ENCODE data around the gene ADGRL1.
"Not testable (repeated sequence)": the region's sequence is repeated elsewhere in the genome, so short reads cannot be mapped to it uniquely, and the experiment has no call there.

The ADGRL1 gene

GRCh38 chr19:14197882-14198281 is 8.1 kb downstream of the ADGRL1 start:
- Histone ChIP-seq H3K4me2 (ENCODE audit: low read length) (no peak overlapping the region), H3K79me2 (ENCODE audit: control insufficient read depth, low read length) (no peaks in the 10 kb centered on the region), H3K27me3 (ENCODE audit: control insufficient read depth, low read length) (0 out of 2 replicates have a peak, but pooled peaks cover 3% of the 10 kb centered on the region), H3K27ac (ENCODE audit: low read depth, low read length) (no peak overlapping the region), H3K9me3 (ENCODE audit: control insufficient read depth, insufficient read depth, low read length) (no peaks in the 10 kb centered on the region), H3K4me3 (ENCODE audit: low read length) (no peak overlapping the region), H4K20me1 (ENCODE audit: control insufficient read depth, insufficient read depth, low read depth, low read length) (no peaks in the 10 kb centered on the region), H3K4me1 (ENCODE audit: control insufficient read depth, low read length) (peaks cover 10% of the 10 kb centered on the region), H3F3A (ENCODE audit: control insufficient read depth, insufficient read depth) (no peaks in the 10 kb centered on the region), H3K9me2 (replicated peaks; ENCODE audit: control insufficient read depth, low read length) (no peaks in the 10 kb centered on the region), H3K36me3 (ENCODE audit: control insufficient read depth, low read length) (no peaks in the 10 kb centered on the region)
- TF ChIP-seq EZH2phosphoT487 (IDR thresholded peaks at IDR 0.05; ENCODE audit: borderline replicate concordance, low read length) = no peak
- TF ChIP-seq CTCF (IDR thresholded peaks at IDR 0.05; ENCODE audit: low read depth, low read length, poor library complexity, severe bottlenecking) = no peak

- not testable (repeated sequence) for H3K27ac ChIP-seq (ENCODE audit: low read depth, low read length); H3K4me3 ChIP-seq (ENCODE audit: low read length); H3F3A ChIP-seq (ENCODE audit: control insufficient read depth, insufficient read depth); H3K36me3 ChIP-seq (ENCODE audit: control insufficient read depth, low read length); H4K20me1 ChIP-seq (ENCODE audit: control insufficient read depth, insufficient read depth, low read depth, low read length); H3K27me3 ChIP-seq (ENCODE audit: control insufficient read depth, low read length); H3K9me2 ChIP-seq (replicated peaks; ENCODE audit: control insufficient read depth, low read length); H3K79me2 ChIP-seq (ENCODE audit: control insufficient read depth, low read length); H3K4me1 ChIP-seq (ENCODE audit: control insufficient read depth, low read length); H3K9me3 ChIP-seq (ENCODE audit: control insufficient read depth, insufficient read depth, low read length); H3K4me2 ChIP-seq (ENCODE audit: low read length)
These were observed 8.7 kb downstream of the ADGRL1 start for GRCh38 chr19:14197288-14197687.

GRCh38 chr19:14196105-14196504 is 9.9 kb downstream of the ADGRL1 start:
- H3K4me1 ChIP-seq (ENCODE audit: control insufficient read depth, low read length); H4K20me1 ChIP-seq (ENCODE audit: control insufficient read depth, insufficient read depth, low read depth, low read length); H3K9me3 ChIP-seq (ENCODE audit: control insufficient read depth, insufficient read depth, low read length); H3K4me3 ChIP-seq (ENCODE audit: low read length); H3F3A ChIP-seq (ENCODE audit: control insufficient read depth, insufficient read depth); H3K9me2 ChIP-seq (replicated peaks; ENCODE audit: control insufficient read depth, low read length); H3K27ac ChIP-seq (ENCODE audit: low read depth, low read length); H3K79me2 ChIP-seq (ENCODE audit: control insufficient read depth, low read length); H3K36me3 ChIP-seq (ENCODE audit: control insufficient read depth, low read length); H3K27me3 ChIP-seq (ENCODE audit: control insufficient read depth, low read length): not testable (repeated sequence)
- H3K4me2 ChIP-seq (ENCODE audit: low read length) = peak overlapping the region; percentile 40; the same call in 1 of the 2 replicates
- peak; percentile 70 for TF ChIP-seq CTCF (IDR thresholded peaks at IDR 0.05; ENCODE audit: low read depth, low read length, poor library complexity, severe bottlenecking)

- H3K4me1 ChIP-seq (ENCODE audit: control insufficient read depth, low read length); H3K36me3 ChIP-seq (ENCODE audit: control insufficient read depth, low read length); H3K9me3 ChIP-seq (ENCODE audit: control insufficient read depth, insufficient read depth, low read length); H3K79me2 ChIP-seq (ENCODE audit: control insufficient read depth, low read length); H3K4me3 ChIP-seq (ENCODE audit: low read length); H3K27me3 ChIP-seq (ENCODE audit: control insufficient read depth, low read length); H3K9me2 ChIP-seq (replicated peaks; ENCODE audit: control insufficient read depth, low read length); H3K27ac ChIP-seq (ENCODE audit: low read depth, low read length); H3F3A ChIP-seq (ENCODE audit: control insufficient read depth, insufficient read depth); H3K4me2 ChIP-seq (ENCODE audit: low read length); H4K20me1 ChIP-seq (ENCODE audit: control insufficient read depth, insufficient read depth, low read depth, low read length): not testable (repeated sequence)
These were observed 10.8 kb downstream of the ADGRL1 start for GRCh38 chr19:14195216-14195615.

Data from DOHH2 (cell line).